Mesothelial cell of epicardium (in vitro differentiated cells): ENCODE data around the gene UGT3A2. TPM values are rescaled to one million over a fixed set of nuclear protein-coding genes. Genes with fewer than 3 reads are reported as not detected.

Experiments
- DNase-seq, 2 experiments: peaks; one replicate each; pipeline ENCODE4 v3.0.0; 2021; ENCODE audit warnings: low spot score in 2 of 2; ENCODE audit not compliant: unreplicated experiment in 2 of 2
- H3K27ac Mint-ChIP-seq: 2 replicates; pipeline ENCODE4 v1.8.0; 2021; ENCODE audit warnings: mixed read lengths
- H3K27me3 Mint-ChIP-seq: 2 replicates; pipeline ENCODE4 v1.8.0; 2021; ENCODE audit warnings: low read depth, mixed read lengths
- H3K36me3 Mint-ChIP-seq: 2 replicates; pipeline ENCODE4 v1.8.0; 2021; ENCODE audit warnings: mixed read lengths
- H3K4me1 Mint-ChIP-seq: 2 replicates; pipeline ENCODE4 v1.8.0; 2021; ENCODE audit warnings: mixed read lengths
- H3K4me3 Mint-ChIP-seq: 2 replicates; pipeline ENCODE4 v1.8.0; 2021; ENCODE audit warnings: mild to moderate bottlenecking, moderate library complexity, mixed read lengths
- H3K9me3 Mint-ChIP-seq: 2 replicates; pipeline ENCODE4 v1.8.0; 2021; ENCODE audit warnings: mixed read lengths
- total RNA-seq: library from RNA; stranded (reverse); gene quantifications from 3 replicates; pipeline ENCODE4 v1.2.1, GENCODE V29; 2021
- TF ChIP-seq, protein P1 (sequence below): fragments of 200-600 bp; sonication (generic); IDR thresholded peaks from one replicate; pipeline ENCODE4 v1.5.0; 2021; ENCODE audit warnings: antibody characterized with exemption; ENCODE audit not compliant: unreplicated experiment

The UGT3A2 gene
- total RNA-seq, 1 donor from 2014 or later: 0.34 TPM

GRCh38 chr5:35999547-35999946 lies 67.1 kb downstream of the UGT3A2 start:
- H3K27me3 Mint-ChIP-seq: peaks cover 13% of the 10 kb centered on the region
- H3K9me3 Mint-ChIP-seq: no peaks in the 10 kb centered on the region
- TF ChIP-seq, protein P1, sequence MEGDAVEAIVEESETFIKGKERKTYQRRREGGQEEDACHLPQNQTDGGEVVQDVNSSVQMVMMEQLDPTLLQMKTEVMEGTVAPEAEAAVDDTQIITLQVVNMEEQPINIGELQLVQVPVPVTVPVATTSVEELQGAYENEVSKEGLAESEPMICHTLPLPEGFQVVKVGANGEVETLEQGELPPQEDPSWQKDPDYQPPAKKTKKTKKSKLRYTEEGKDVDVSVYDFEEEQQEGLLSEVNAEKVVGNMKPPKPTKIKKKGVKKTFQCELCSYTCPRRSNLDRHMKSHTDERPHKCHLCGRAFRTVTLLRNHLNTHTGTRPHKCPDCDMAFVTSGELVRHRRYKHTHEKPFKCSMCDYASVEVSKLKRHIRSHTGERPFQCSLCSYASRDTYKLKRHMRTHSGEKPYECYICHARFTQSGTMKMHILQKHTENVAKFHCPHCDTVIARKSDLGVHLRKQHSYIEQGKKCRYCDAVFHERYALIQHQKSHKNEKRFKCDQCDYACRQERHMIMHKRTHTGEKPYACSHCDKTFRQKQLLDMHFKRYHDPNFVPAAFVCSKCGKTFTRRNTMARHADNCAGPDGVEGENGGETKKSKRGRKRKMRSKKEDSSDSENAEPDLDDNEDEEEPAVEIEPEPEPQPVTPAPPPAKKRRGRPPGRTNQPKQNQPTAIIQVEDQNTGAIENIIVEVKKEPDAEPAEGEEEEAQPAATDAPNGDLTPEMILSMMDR: no peak
- DNase-seq: no peak
- H3K4me1 Mint-ChIP-seq: no peaks in the 10 kb centered on the region
- H3K36me3 Mint-ChIP-seq: no peaks in the 10 kb centered on the region
- H3K27ac Mint-ChIP-seq: no peak overlapping the region
- no peak overlapping the region for H3K4me3 Mint-ChIP-seq

DNA sequence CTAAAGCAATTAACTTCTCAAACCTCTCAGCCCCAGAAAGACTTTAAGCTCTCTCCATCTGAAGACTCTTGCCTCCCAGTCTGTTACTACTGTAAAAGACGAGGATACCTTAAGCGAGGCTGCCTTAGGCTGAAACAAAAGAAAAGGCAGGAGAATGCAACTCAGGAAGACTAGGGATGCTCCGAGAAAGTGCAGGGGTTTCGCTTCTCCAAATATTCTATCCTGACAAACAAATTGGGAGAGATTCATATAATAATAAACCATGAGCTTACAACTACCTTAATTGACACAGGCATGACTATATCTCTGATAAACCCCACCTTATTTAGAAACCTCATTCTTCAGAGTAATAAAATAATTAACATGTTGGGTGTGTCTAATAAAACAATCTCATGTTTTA lies 70.6 kb downstream of the UGT3A2 start:
- DNase-seq: no peak
- no peak overlapping the region for H3K4me3 Mint-ChIP-seq
- H3K4me1 Mint-ChIP-seq: peaks cover 5% of the 10 kb centered on the region
- H3K9me3 Mint-ChIP-seq: no peaks in the 10 kb centered on the region
- TF ChIP-seq, protein P1: no peak
- H3K27ac Mint-ChIP-seq: no peak overlapping the region
- H3K27me3 Mint-ChIP-seq: peaks cover 23% of the 10 kb centered on the region
- no peaks in the 10 kb centered on the region for H3K36me3 Mint-ChIP-seq

- Mint-ChIP-seq H3K27ac (no peak within 1 kb of the TSS), H3K4me1 (peaks cover 10% of the 10 kb centered on the region), H3K4me3 (peak within 1 kb of the TSS; percentile 57), H3K36me3 (no peaks in the 10 kb centered on the region), H3K9me3 (no peaks in the 10 kb centered on the region), H3K27me3 (peaks cover 49% of the 10 kb centered on the region)
- DNase-seq: peak in 1 of 2 experiments; percentile 39
- TF ChIP-seq, protein P1: no peak
Observed at GRCh38 chr5:35990941-35991611, 75.6 kb downstream of the UGT3A2 start, which contains the start of gene UGT3A1. TSS of gene UGT3A1 (minus strand) at chr5:35991390. CDS start at chr5:35991240, 150 bp downstream.

GRCh38 chr5:35990520-35990919 lies 76.2 kb downstream of the UGT3A2 start:
- no peak for DNase-seq
- TF ChIP-seq, protein P1: no peak
- Mint-ChIP-seq H3K9me3 (no peaks in the 10 kb centered on the region), H3K4me1 (peaks cover 10% of the 10 kb centered on the region), H3K27me3 (peaks cover 51% of the 10 kb centered on the region), H3K27ac (no peak overlapping the region), H3K36me3 (no peaks in the 10 kb centered on the region), H3K4me3 (peak overlapping the region; percentile 57)

DNA sequence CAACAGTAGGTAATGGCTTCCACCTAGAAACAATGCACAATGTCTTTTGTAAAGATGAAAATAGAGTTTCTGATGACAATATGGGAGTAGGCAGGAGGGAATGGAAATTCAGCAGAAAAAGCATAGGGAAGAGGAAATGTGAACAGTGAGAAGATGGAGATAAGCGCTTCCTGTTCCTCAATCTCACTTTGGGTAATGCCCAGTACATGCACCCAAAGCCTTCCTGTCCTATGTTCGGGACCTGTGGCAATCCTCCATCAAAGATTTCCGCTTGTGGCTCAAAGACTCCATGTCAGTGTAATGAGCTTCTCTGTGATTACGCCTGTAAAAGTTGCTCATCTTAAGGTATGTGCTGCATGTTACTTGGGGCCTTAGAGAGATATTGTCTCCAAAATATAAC lies 78.2 kb downstream of the UGT3A2 start:
- Mint-ChIP-seq H3K27me3 (peaks cover 43% of the 10 kb centered on the region), H3K27ac (no peak overlapping the region), H3K36me3 (no peaks in the 10 kb centered on the region), H3K4me3 (no peak overlapping the region), H3K9me3 (peaks cover 4% of the 10 kb centered on the region), H3K4me1 (peaks cover 10% of the 10 kb centered on the region)
- TF ChIP-seq, protein P1: no peak
- no peak for DNase-seq
